GM12864 (cell line): Measurements from ENCODE around the gene BORCS8.

Source experiments
- DNase-seq: peaks from one replicate; pipeline ENCODE4 v3.0.0-alpha.2; 2011; ENCODE audit warnings: low read depth
- H3K4me3 ChIP-seq: 2 replicates; pipeline ENCODE4 v1.5.1; 2011; ENCODE audit warnings: mild to moderate bottlenecking, low read depth, low read length, control low read depth
- TF ChIP-seq, protein P1 (sequence below): IDR thresholded peaks from 2 replicates; pipeline ENCODE4 v1.5.1; 2011; ENCODE audit warnings: low read depth, mild to moderate bottlenecking, moderate library complexity, low read length, control low read depth, inconsistent platforms; ENCODE audit errors: missing control alignments

Gene BORCS8

DNA sequence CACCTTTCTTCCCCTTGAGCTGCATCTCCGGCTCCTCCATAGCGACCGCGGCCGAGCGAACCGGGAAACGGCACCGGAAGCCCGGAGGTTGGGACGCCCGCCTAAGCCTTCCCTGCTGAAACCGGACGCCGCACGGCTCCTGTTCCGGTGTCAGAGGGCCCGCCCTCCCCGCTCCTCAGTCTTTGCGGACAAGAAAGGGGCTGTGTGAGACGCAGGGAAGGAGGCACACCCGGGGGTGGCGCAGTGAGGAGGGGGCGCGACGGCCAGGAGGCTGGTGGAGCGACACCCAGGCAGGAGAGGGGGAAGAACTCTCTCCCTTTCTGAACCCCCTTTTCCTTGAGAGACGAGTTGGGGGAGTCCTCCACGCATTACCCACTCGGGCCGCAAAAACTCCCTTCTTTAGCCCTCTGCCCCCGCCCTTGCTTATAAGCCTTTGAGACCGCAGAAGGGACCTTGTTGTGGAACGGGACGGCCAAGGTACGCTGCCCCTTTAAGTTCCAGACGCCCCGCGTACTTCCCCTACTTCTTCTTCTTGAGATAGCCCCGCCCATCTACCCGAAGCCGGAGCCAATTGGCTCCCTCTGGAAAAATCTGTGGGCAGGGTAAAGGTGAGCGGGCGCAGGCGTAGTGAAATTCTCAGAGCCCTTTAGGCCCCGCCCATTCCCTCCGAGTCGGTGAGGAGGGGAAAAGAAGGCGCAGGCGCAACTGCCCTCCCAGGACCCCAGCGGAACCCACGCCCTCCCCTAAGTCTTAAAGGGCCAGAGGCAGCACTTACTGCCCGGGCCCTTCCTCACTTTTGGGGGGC lies at the start of gene BORCS8, which contains the start of gene RFXANK:
TSS of gene BORCS8 (minus strand) at position 75 of the 805 bp plus-strand sequence. CDS start at position 40, 35 bp downstream.
TSS of gene RFXANK (plus strand) at position 181 of the 805 bp plus-strand sequence. CDS start 1,689 bp downstream, outside the sequence.
- TF ChIP-seq, protein P1, sequence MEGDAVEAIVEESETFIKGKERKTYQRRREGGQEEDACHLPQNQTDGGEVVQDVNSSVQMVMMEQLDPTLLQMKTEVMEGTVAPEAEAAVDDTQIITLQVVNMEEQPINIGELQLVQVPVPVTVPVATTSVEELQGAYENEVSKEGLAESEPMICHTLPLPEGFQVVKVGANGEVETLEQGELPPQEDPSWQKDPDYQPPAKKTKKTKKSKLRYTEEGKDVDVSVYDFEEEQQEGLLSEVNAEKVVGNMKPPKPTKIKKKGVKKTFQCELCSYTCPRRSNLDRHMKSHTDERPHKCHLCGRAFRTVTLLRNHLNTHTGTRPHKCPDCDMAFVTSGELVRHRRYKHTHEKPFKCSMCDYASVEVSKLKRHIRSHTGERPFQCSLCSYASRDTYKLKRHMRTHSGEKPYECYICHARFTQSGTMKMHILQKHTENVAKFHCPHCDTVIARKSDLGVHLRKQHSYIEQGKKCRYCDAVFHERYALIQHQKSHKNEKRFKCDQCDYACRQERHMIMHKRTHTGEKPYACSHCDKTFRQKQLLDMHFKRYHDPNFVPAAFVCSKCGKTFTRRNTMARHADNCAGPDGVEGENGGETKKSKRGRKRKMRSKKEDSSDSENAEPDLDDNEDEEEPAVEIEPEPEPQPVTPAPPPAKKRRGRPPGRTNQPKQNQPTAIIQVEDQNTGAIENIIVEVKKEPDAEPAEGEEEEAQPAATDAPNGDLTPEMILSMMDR: no peak
- DNase-seq: peak; percentile 97
- peak within 1 kb of the TSS; percentile 99 for H3K4me3 ChIP-seq

DNA sequence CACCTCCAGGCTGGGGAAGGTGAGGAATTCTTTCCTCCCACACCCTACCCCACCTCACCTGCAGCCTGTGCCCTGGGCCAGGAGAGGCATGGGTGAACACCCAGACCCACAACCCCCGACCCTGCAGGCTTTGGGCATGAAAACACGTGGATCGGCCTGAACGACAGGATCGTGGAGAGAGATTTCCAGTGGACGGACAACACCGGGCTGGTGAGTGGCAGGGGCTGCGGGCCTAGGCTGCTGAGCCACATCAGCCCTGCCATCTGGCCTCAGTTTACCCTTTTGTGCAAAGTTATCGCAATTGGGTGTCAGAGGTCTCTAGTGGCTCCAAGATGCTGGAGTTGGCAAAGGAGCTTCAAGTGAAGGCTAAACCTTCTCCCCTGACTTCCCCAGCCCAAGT lies 48.5 kb upstream of the BORCS8 start:
- H3K4me3 ChIP-seq: no peak overlapping the region
- TF ChIP-seq, protein P1: no peak
- DNase-seq: no peak

DNA sequence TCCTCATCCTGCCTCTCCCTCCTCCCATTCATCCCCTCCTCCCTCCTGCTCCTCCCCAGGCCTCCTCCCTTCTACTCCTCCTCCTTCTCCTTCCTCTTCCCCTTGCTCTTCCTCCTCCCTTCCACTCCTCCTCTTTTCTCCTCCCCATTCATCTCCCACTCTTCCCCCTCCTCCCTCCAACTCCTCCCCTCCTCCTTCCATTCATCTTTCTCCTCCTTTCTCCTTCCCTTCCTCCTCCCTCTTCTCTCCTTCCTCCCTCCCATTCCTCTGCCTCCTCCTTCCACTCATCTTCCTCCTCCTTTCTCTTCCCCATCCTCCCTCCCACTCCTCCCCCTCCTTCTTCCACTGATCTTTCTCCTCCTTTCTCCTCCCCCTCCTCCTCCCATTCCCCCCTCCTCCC lies 47.7 kb upstream of the BORCS8 start:
- no peak for DNase-seq
- no peak overlapping the region for H3K4me3 ChIP-seq
- TF ChIP-seq, protein P1: no peak

- TF ChIP-seq, protein P1: no peak
- DNase-seq: no peak
- no peak overlapping the region for H3K4me3 ChIP-seq
Measured at GRCh38 chr19:19238126-19238894, 46.4 kb upstream of the BORCS8 start.

DNA sequence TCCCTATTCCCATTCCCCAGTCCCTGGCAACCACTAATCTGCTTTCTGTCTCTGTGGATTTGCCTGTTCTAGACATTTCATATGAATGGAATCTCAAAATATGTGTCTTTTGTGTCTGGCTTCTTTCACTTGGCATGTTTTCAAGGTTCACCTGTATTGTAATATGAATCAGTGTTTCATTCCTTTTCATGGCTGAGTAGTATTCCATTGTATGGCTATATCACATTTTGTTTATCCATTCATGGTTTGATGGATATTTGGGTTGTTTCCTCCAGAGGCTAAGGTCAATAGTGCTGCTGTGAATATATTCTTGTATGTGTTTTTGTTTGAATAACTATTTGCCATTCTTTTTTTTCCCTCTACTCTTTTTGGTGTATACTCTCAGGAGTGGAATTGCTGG lies 44.2 kb upstream of the BORCS8 start:
- no peak for DNase-seq
- no peak overlapping the region for H3K4me3 ChIP-seq
- TF ChIP-seq, protein P1: no peak

GRCh38 chr19:19234220-19234816 lies 42.4 kb upstream of the BORCS8 start:
- TF ChIP-seq, protein P1: no peak
- DNase-seq: no peak

More at GRCh38 chr19:19234220-19234816, 42.4 kb upstream of the BORCS8 start:
- no peak overlapping the region for H3K4me3 ChIP-seq
